PC-9 (cell line): ENCODE data around the gene SLX9. TPM values are rescaled to one million over a fixed set of nuclear protein-coding genes. Genes with fewer than 3 reads are reported as not detected.
A peak's percentile ranks its signal among the peaks of the same experiment; 100 is the strongest.

ENCODE experiments used
- BruUV-seq: library from RNA; stranded (reverse); fragments of 400-500 nt; replicated peaks from 2 replicates; lab custom pipeline; 2021; lab: Mats Ljungman, UMichigan
- CTCF ChIA-PET: fragments of 300-600 bp; sonication (Branson Sonifier 250); formaldehyde crosslinking; loops from one replicate; lab custom pipeline; 2022; ENCODE audit warnings: antibody characterized with exemption; lab: Charles Lee
- POLR2A ChIA-PET: fragments of 300-600 bp; sonication (Branson Sonifier 250); formaldehyde crosslinking; loops from one replicate; lab custom pipeline; 2022; ENCODE audit warnings: antibody characterized with exemption; ENCODE audit not compliant: unreplicated experiment; lab: Charles Lee
- DNase-seq, 2 experiments: peaks; one replicate each; pipeline versions ENCODE4 v3.0.0 to v3.0.0-alpha.2; 2015 to 2022; ENCODE audit warnings: mixed read lengths in 1 of 2
- H2AFZ ChIP-seq: fragments of 200-600 bp; sonication (generic); 2 replicates; pipeline ENCODE4 v1.8.1; 2017; ENCODE audit warnings: antibody characterized with exemption
- H3F3A ChIP-seq: fragments of 200-600 bp; sonication (generic); 2 replicates; pipeline ENCODE4 v1.8.1; 2017; ENCODE audit warnings: antibody characterized with exemption, mild to moderate bottlenecking, low read depth; ENCODE audit not compliant: insufficient read depth
- H3K27ac ChIP-seq: fragments of 200-600 bp; sonication (generic); 2 replicates; pipeline ENCODE4 v1.6.1; 2016; ENCODE audit warnings: mixed run types
- H3K27me3 ChIP-seq: fragments of 200-600 bp; sonication (generic); 2 replicates; pipeline ENCODE4 v1.6.1; 2016; ENCODE audit warnings: low read depth, mixed run types; ENCODE audit not compliant: insufficient read depth
- H3K36me3 ChIP-seq: fragments of 200-600 bp; sonication (generic); 2 replicates; pipeline ENCODE4 v1.6.1; 2016; ENCODE audit warnings: low read depth, mixed run types
- H3K4me1 ChIP-seq: fragments of 200-600 bp; sonication (generic); replicated peaks from 2 replicates; pipeline ENCODE4 v1.6.1; 2016; ENCODE audit warnings: mixed run types; ENCODE audit not compliant: insufficient read depth
- H3K4me2 ChIP-seq: fragments of 200-600 bp; sonication (generic); 2 replicates; pipeline ENCODE4 v1.6.1; 2017; ENCODE audit warnings: mixed run types
- H3K4me3 ChIP-seq: fragments of 200-600 bp; sonication (generic); 2 replicates; pipeline ENCODE4 v1.6.1; 2016; ENCODE audit warnings: mixed run types
- H3K79me2 ChIP-seq: fragments of 200-600 bp; sonication (generic); 2 replicates; pipeline ENCODE4 v1.6.1; 2017; ENCODE audit warnings: low read depth, mixed run types
- H3K9me2 ChIP-seq: fragments of 200-600 bp; sonication (generic); 2 replicates; pipeline ENCODE4 v1.8.1; 2017; ENCODE audit warnings: mild to moderate bottlenecking; ENCODE audit not compliant: insufficient read depth
- H3K9me3 ChIP-seq: fragments of 200-600 bp; sonication (generic); 2 replicates; pipeline ENCODE4 v1.8.1; 2016; ENCODE audit warnings: low read depth; ENCODE audit not compliant: insufficient read depth
- H4K20me1 ChIP-seq: fragments of 200-600 bp; sonication (generic); 2 replicates; pipeline ENCODE4 v1.8.1; 2017; ENCODE audit not compliant: insufficient read depth
- CTCF ChIP-seq: fragments of 200-600 bp; sonication (generic); conservative IDR thresholded peaks from 2 replicates; pipeline ENCODE4 v1.6.1; 2017; ENCODE audit warnings: mixed run types, antibody characterized with exemption, mild to moderate bottlenecking, moderate library complexity
- EZH2 ChIP-seq: fragments of 200-600 bp; sonication (generic); IDR thresholded peaks from 2 replicates; pipeline ENCODE4 v1.8.0; 2017; ENCODE audit warnings: antibody characterized with exemption, low read depth
- intact Hi-C: fragments of 100-400 bp; cut with micrococcal nuclease; formaldehyde crosslinking; loops from one replicate; pipeline ENCODE4 v1.10.0; 2022; ENCODE audit not compliant: unreplicated experiment
- total RNA-seq: library from RNA; stranded (reverse); gene quantifications from 2 replicates; pipeline ENCODE4 v1.2.3, GENCODE V29; 2021

SLX9 gene
- total RNA-seq, 1 experiment from 2014 or later, result 22.8 TPM

- Histone ChIP-seq H2AFZ (no peak overlapping the region), H3K36me3 (no peaks in the 10 kb centered on the region), H3K4me3 (no peak overlapping the region), H3K27ac (no peak overlapping the region), H3K27me3 (no peaks in the 10 kb centered on the region), H3K9me2 (no peaks in the 10 kb centered on the region), H4K20me1 (no peaks in the 10 kb centered on the region), H3F3A (no peaks in the 10 kb centered on the region), H3K4me2 (no peak overlapping the region), H3K9me3 (no peaks in the 10 kb centered on the region), H3K79me2 (no peaks in the 10 kb centered on the region), H3K4me1 (0 out of 2 replicates have a peak, but pooled peaks cover 3% of the 10 kb centered on the region)
- BruUV-seq, result no TSS peak
- TF ChIP-seq EZH2, result no peak
- no peak for TF ChIP-seq CTCF
- CTCF ChIA-PET, result interaction anchor here (0.6 kb wide), 1 partner anchor 79 kb away, joined by 3 read pairs; no protein-coding TSS in a partner anchor
- intact Hi-C loops, result no loop called here
- POLR2A ChIA-PET, result no interaction called here
- no peak for DNase-seq
Measured at GRCh38 chr21:44998621-44999427, 59.0 kb downstream of the SLX9 start.

- ChIA-PET CTCF (interaction anchor here (0.6 kb wide), 1 partner anchor 79 kb away, joined by 3 read pairs; no protein-coding TSS in a partner anchor), POLR2A (no interaction called here)
- Histone ChIP-seq H3K4me2 (no peak overlapping the region), H3K9me3 (no peaks in the 10 kb centered on the region), H3K4me1 (0 out of 2 replicates have a peak, but pooled peaks cover 3% of the 10 kb centered on the region), H3K36me3 (no peaks in the 10 kb centered on the region), H3K9me2 (no peaks in the 10 kb centered on the region), H2AFZ (no peak overlapping the region), H3K27ac (no peak overlapping the region), H3K4me3 (no peak overlapping the region), H3F3A (no peaks in the 10 kb centered on the region), H3K27me3 (no peaks in the 10 kb centered on the region), H4K20me1 (no peaks in the 10 kb centered on the region), H3K79me2 (no peaks in the 10 kb centered on the region)
- DNase-seq, result no peak
- no peak for TF ChIP-seq CTCF
- intact Hi-C loops, result no loop called here
- no TSS peak for BruUV-seq
Measured at GRCh38 chr21:44999428-44999971, 59.7 kb downstream of the SLX9 start.

GRCh38 chr21:44999972-45000636 is 60.3 kb downstream of the SLX9 start:
- Histone ChIP-seq H4K20me1 (no peaks in the 10 kb centered on the region), H3K4me1 (0 out of 2 replicates have a peak, but pooled peaks cover 3% of the 10 kb centered on the region), H2AFZ (no peak overlapping the region), H3K27me3 (no peaks in the 10 kb centered on the region), H3K36me3 (no peaks in the 10 kb centered on the region), H3F3A (no peaks in the 10 kb centered on the region), H3K4me3 (no peak overlapping the region), H3K9me3 (no peaks in the 10 kb centered on the region), H3K79me2 (no peaks in the 10 kb centered on the region), H3K27ac (no peak overlapping the region), H3K4me2 (0 out of 2 replicates have a peak overlapping the region, but pooled peaks have one; percentile 16), H3K9me2 (no peaks in the 10 kb centered on the region)
- ChIA-PET CTCF (no interaction called here), POLR2A (no interaction called here)
- DNase-seq, result peak in 1 of 2 experiments; percentile 74
- intact Hi-C loops, result no loop called here
- BruUV-seq, result no TSS peak
- TF ChIP-seq CTCF, result no peak
- TF ChIP-seq EZH2, result no peak
